Breast epithelium (tissue), 3 donors: ENCODE measurements around the gene FERMT2.

Experiments
- CTCF ChIP-seq, 3 donors: fragments of 450-650 bp; IDR thresholded peaks; one replicate each; pipeline ENCODE4 v1.5.1; 2016 to 2017; ENCODE audit warnings: antibody characterized with exemption in 3 of 3, mild to moderate bottlenecking in 3 of 3, moderate library complexity in 3 of 3
- POLR2A ChIP-seq: fragments of 450-650 bp; IDR thresholded peaks from one replicate; pipeline ENCODE4 v1.6.1; 2016; ENCODE audit warnings: antibody characterized with exemption, mild to moderate bottlenecking, moderate library complexity
- POLR2AphosphoS5 ChIP-seq, 3 donors: sonication (generic); formaldehyde crosslinking; IDR thresholded peaks; one replicate each; pipeline ENCODE4 v1.6.1; 2017; ENCODE audit warnings: antibody characterized with exemption in 3 of 3

GRCh38 chr14:52833891-52834290 is 117.0 kb downstream of the FERMT2 start:
- TF ChIP-seq POLR2AphosphoS5 (IDR thresholded peaks at IDR 0.05) (no peak), CTCF (IDR thresholded peaks at IDR 0.05) (no peak), POLR2A (no peak)
